HG02798 (cell line): ENCODE data around the gene AGPS.
"Not testable (repeated sequence)": the region's sequence is repeated elsewhere in the genome, so short reads cannot be mapped to it uniquely, and the experiment has no call there.

Experiments used
- ATAC-seq: cut with Tn5 transposase; IDR thresholded peaks from one replicate; pipeline ENCODE4 v1.9.1; 2021; ENCODE audit warnings: mild to moderate bottlenecking; ENCODE audit not compliant: unreplicated experiment, poor library complexity

Gene AGPS

GRCh38 chr2:177392373-177393202 lies at the start of gene AGPS:
AGPS (plus strand) TSS chr2:177392773; CDS start chr2:177392790, 17 bp downstream.
- peak; percentile 97 for ATAC-seq

- ATAC-seq, result no peak
Observed at GRCh38 chr2:177343773-177344172, 48.8 kb upstream of the AGPS start.

- no peak for ATAC-seq
Observed at GRCh38 chr2:177344316-177344715, 48.3 kb upstream of the AGPS start.

- no peak for ATAC-seq
Observed at GRCh38 chr2:177346192-177346591, 46.4 kb upstream of the AGPS start.

GRCh38 chr2:177347570-177347969 lies 45.0 kb upstream of the AGPS start:
- no peak for ATAC-seq

GRCh38 chr2:177348118-177348654 lies 44.4 kb upstream of the AGPS start:
- ATAC-seq, result no peak

- no peak for ATAC-seq
Observed at GRCh38 chr2:177348733-177349693, 43.6 kb upstream of the AGPS start.

- ATAC-seq, result not testable (repeated sequence)
Observed at GRCh38 chr2:177350624-177351023, 41.9 kb upstream of the AGPS start.

GRCh38 chr2:177351121-177351520 lies 41.5 kb upstream of the AGPS start:
- not testable (repeated sequence) for ATAC-seq

- no peak for ATAC-seq
Observed at GRCh38 chr2:177352441-177353186, 40.0 kb upstream of the AGPS start.

GRCh38 chr2:177353187-177353478 lies 39.4 kb upstream of the AGPS start:
- ATAC-seq, result no peak

- not testable (repeated sequence) for ATAC-seq
Observed at GRCh38 chr2:177354541-177354940, 38.0 kb upstream of the AGPS start.

GRCh38 chr2:177355874-177356273 lies 36.7 kb upstream of the AGPS start:
- no peak for ATAC-seq

- ATAC-seq, result no peak
Observed at GRCh38 chr2:177359836-177360595, 32.6 kb upstream of the AGPS start.

GRCh38 chr2:177362499-177362898 lies 30.1 kb upstream of the AGPS start:
- ATAC-seq, result no peak

- ATAC-seq, result no peak
Observed at GRCh38 chr2:177363332-177363731, 29.2 kb upstream of the AGPS start.

GRCh38 chr2:177365764-177366163 lies 26.8 kb upstream of the AGPS start:
- ATAC-seq, result not testable (repeated sequence)

GRCh38 chr2:177368023-177368422 lies 24.6 kb upstream of the AGPS start:
- ATAC-seq, result not testable (repeated sequence)

- ATAC-seq, result no peak
Observed at GRCh38 chr2:177379354-177379753, 13.2 kb upstream of the AGPS start.

GRCh38 chr2:177380181-177380580 lies 12.4 kb upstream of the AGPS start:
- ATAC-seq, result no peak
